Natural killer cell (primary cell): ENCODE data around the gene SBDS. TPM values are rescaled to one million over a fixed set of nuclear protein-coding genes. Genes with fewer than 3 reads are reported as not detected.

Experiments
- ATAC-seq, 3 donors: fragments of 150-1000 bp in 2 of 3; fragments of 200-7000 bp in 1 of 3; cut with Tn5 transposase; 1 replicate in 1 of 3; 2 replicates in 2 of 3; pipeline ENCODE4 v1.10.0; 2021; ENCODE audit warnings: mild to moderate bottlenecking in 2 of 3, moderate library complexity in 2 of 3
- DNase-seq, 2 donors: peaks; one replicate each; pipeline versions ENCODE4 v3.0.0 to v3.0.0-alpha.2; 2013 to 2021; ENCODE audit warnings: mixed read lengths in 1 of 2
- H3K27ac ChIP-seq: one replicate; pipeline ENCODE4 v1.5.1; 2013; ENCODE audit warnings: mild to moderate bottlenecking, low read length
- H3K27me3 ChIP-seq: one replicate; pipeline ENCODE4 v1.6.1; 2013; ENCODE audit warnings: low read length; ENCODE audit not compliant: control insufficient read depth, insufficient read depth
- H3K36me3 ChIP-seq: one replicate; pipeline ENCODE4 v1.6.1; 2013; ENCODE audit warnings: low read length; ENCODE audit not compliant: control insufficient read depth, insufficient read depth
- H3K4me1 ChIP-seq: one replicate; pipeline ENCODE4 v1.6.1; 2013; ENCODE audit warnings: low read length; ENCODE audit not compliant: control insufficient read depth, insufficient read depth
- H3K4me3 ChIP-seq: one replicate; pipeline ENCODE4 v1.5.1; 2013; ENCODE audit warnings: low read length
- H3K9me3 ChIP-seq: one replicate; pipeline ENCODE4 v1.6.1; 2013; ENCODE audit warnings: low read length; ENCODE audit not compliant: control insufficient read depth, insufficient read depth
- H3K27ac Mint-ChIP-seq, 2 donors: one replicate each; pipeline ENCODE4 v1.8.0; 2022; ENCODE audit warnings: mild to moderate bottlenecking in 2 of 2, mixed read lengths in 2 of 2, moderate library complexity in 1 of 2
- H3K27me3 Mint-ChIP-seq, 2 donors: one replicate each; pipeline ENCODE4 v1.8.0; 2022; ENCODE audit warnings: low read depth in 2 of 2, mixed read lengths in 2 of 2
- H3K36me3 Mint-ChIP-seq: one replicate; pipeline ENCODE4 v1.8.0; 2022; ENCODE audit warnings: mixed read lengths
- H3K4me1 Mint-ChIP-seq, 2 donors: one replicate each; pipeline ENCODE4 v1.8.0; 2022; ENCODE audit warnings: mixed read lengths in 2 of 2
- H3K4me3 Mint-ChIP-seq: one replicate; pipeline ENCODE4 v1.8.0; 2022; ENCODE audit warnings: mild to moderate bottlenecking, moderate library complexity, mixed read lengths
- H3K9me3 Mint-ChIP-seq, 2 donors: one replicate each; pipeline ENCODE4 v1.8.0; 2022; ENCODE audit warnings: mixed read lengths in 2 of 2
- WGBS: methylation state at CpG from one replicate; pipeline ENCODE4 v1.1.7; 2013; ENCODE audit warnings: missing lambda C conversion rate; ENCODE audit not compliant: insufficient coverage; 5-methylcytosine and 5-hydroxymethylcytosine counted together
- intact Hi-C: fragments of 100-400 bp; cut with micrococcal nuclease; formaldehyde crosslinking; loops from one replicate; pipeline ENCODE4 v1.14.2; 2022
- total RNA-seq, 4 donors: library from RNA; stranded (reverse); fragments of 120-200 nt in 1 of 4; gene quantifications; one replicate each; pipeline versions ENCODE4 v1.2.3 to v1.2.4, GENCODE V29; 2013 to 2022
- TF ChIP-seq, protein P1 (sequence below): fragments of 200-600 bp; IDR thresholded peaks from one replicate; pipeline ENCODE4 v1.8.0; 2022; ENCODE audit warnings: antibody characterized with exemption

Gene SBDS
- total RNA-seq, 3 donors from 2014 or later (not counting 1 experiment from before 2014, with no cell fraction given): 183 to 308 (median 199) TPM

DNA sequence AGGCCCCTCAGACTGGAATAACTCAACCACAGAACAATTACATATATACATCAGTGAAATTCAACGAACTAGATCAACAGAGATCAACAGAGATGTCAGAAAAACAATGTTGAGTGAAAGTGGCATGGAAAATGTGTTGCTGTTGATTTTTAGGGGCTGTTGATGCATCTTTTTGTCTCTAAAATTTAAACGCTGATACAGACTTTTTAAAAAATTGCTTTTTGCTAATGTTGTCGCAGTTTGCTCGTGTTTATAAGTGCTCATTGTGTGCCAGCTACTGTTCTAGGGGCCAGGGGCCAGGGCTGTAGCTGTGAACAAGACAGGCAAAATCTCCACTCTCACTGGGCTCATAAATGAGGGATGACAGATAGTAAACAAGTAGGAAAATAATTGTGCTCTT is 56.1 kb downstream of the SBDS start:
- Histone ChIP-seq H3K27me3 (no peaks in the 10 kb centered on the region), H3K9me3 (no peaks in the 10 kb centered on the region), H3K4me1 (peaks cover 4% of the 10 kb centered on the region), H3K27ac (no peak overlapping the region), H3K4me3 (no peak overlapping the region), H3K36me3 (peaks cover 26% of the 10 kb centered on the region)
- Mint-ChIP-seq H3K4me3 (no peak overlapping the region), H3K4me1 (peaks cover 39 to 47% of the 10 kb centered on the region in 2 donors), H3K36me3 (no peaks in the 10 kb centered on the region), H3K27ac (peak overlapping the region; percentile 20 to 53), H3K9me3 (peaks cover 0 to 3% of the 10 kb centered on the region in 2 donors), H3K27me3 (no peaks in the 10 kb centered on the region)
- WGBS: 91% methylated on average over 4 of the region's 4 CpGs
- ATAC-seq (no peak), DNase-seq (no peak)
- TF ChIP-seq, protein P1, sequence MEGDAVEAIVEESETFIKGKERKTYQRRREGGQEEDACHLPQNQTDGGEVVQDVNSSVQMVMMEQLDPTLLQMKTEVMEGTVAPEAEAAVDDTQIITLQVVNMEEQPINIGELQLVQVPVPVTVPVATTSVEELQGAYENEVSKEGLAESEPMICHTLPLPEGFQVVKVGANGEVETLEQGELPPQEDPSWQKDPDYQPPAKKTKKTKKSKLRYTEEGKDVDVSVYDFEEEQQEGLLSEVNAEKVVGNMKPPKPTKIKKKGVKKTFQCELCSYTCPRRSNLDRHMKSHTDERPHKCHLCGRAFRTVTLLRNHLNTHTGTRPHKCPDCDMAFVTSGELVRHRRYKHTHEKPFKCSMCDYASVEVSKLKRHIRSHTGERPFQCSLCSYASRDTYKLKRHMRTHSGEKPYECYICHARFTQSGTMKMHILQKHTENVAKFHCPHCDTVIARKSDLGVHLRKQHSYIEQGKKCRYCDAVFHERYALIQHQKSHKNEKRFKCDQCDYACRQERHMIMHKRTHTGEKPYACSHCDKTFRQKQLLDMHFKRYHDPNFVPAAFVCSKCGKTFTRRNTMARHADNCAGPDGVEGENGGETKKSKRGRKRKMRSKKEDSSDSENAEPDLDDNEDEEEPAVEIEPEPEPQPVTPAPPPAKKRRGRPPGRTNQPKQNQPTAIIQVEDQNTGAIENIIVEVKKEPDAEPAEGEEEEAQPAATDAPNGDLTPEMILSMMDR: no peak
- intact Hi-C loops: no loop called here

DNA sequence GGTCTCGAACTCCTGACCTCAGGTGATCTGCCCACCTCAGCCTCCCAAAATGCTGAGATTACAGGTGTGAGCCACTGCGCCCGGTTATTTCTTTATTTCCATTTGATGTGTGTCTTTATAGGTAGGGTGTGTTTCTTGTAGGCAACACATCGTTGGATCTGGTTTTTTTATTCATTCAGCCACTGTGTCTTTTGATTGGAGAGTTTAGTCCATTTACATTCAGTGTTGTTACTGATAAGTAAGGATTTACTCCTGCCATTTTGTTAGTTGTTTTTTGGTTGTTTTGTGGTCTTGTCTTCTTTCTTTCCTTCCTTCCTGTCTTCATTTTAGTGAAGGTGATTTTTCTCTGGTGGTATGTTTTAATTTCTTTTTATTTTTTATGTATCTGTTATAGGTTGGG is 57.4 kb downstream of the SBDS start:
- H3K9me3 Mint-ChIP-seq: peaks cover 0 to 3% of the 10 kb centered on the region in 2 donors
- H3K27ac Mint-ChIP-seq: peak overlapping the region in 1 of 2 donors; percentile 29
- H3K4me1 Mint-ChIP-seq: peaks cover 49 to 55% of the 10 kb centered on the region in 2 donors
- H3K36me3 ChIP-seq: peaks cover 16% of the 10 kb centered on the region
- H3K4me1 ChIP-seq: peaks cover 4% of the 10 kb centered on the region
- intact Hi-C loops: no loop called here
- no peaks in the 10 kb centered on the region for H3K36me3 Mint-ChIP-seq
- DNase-seq: no peak
- no peak overlapping the region for H3K27ac ChIP-seq
- TF ChIP-seq, protein P1: no peak
- H3K4me3 Mint-ChIP-seq: no peak overlapping the region
- H3K9me3 ChIP-seq: no peaks in the 10 kb centered on the region
- 97% methylated on average over 4 of the region's 4 CpGs for WGBS
- H3K4me3 ChIP-seq: no peak overlapping the region
- H3K27me3 ChIP-seq: no peaks in the 10 kb centered on the region
- no peaks in the 10 kb centered on the region for H3K27me3 Mint-ChIP-seq
- ATAC-seq: no peak

Other genes starting within 250 kb of the SBDS start
- gene TMEM248, start 74.4 kb downstream of the SBDS start, total RNA-seq: 100 to 1,000 TPM in 2 of 3 donors, 10 to 100 TPM in 1; 97.3 to 105 (median 103) TPM
- 10 to 100 TPM; 16.6 to 27.0 (median 16.9) TPM for gene TYW1, start 1.2 kb upstream of the SBDS start, total RNA-seq